Karpas-422 (cell line): ENCODE measurements around the gene NME9. TPM values are rescaled to one million over a fixed set of nuclear protein-coding genes. Genes with fewer than 3 reads are reported as not detected.
"Not testable (repeated sequence)": the region's sequence is repeated elsewhere in the genome, so short reads cannot be mapped to it uniquely, and the experiment has no call there.

ENCODE experiments used
- DNase-seq: peaks from one replicate; pipeline ENCODE4 v3.0.0-alpha.2; 2015
- H2AFZ ChIP-seq: fragments of 200-600 bp; sonication (generic); 2 replicates; pipeline ENCODE4 v1.6.1; 2014; ENCODE audit warnings: antibody characterized with exemption, low read length, mixed read lengths
- H3K27ac ChIP-seq: fragments of 200-600 bp; sonication (generic); 2 replicates; pipeline ENCODE4 v1.5.1; 2014; ENCODE audit warnings: mild to moderate bottlenecking, low read length, moderate library complexity
- H3K27me3 ChIP-seq: fragments of 200-600 bp; sonication (generic); 2 replicates; pipeline ENCODE4 v1.6.1; 2014; ENCODE audit warnings: low read length, mixed read lengths
- H3K36me3 ChIP-seq: fragments of 200-600 bp; sonication (generic); 2 replicates; pipeline ENCODE4 v1.6.1; 2014; ENCODE audit warnings: low read length, mixed read lengths; ENCODE audit not compliant: insufficient read depth
- H3K4me1 ChIP-seq: fragments of 200-600 bp; sonication (generic); 2 replicates; pipeline ENCODE4 v1.6.1; 2014; ENCODE audit warnings: mild to moderate bottlenecking, low read length, mixed read lengths
- H3K4me2 ChIP-seq: fragments of 200-600 bp; sonication (generic); 2 replicates; pipeline ENCODE4 v1.6.1; 2014; ENCODE audit warnings: low read length, low read depth, mild to moderate bottlenecking; ENCODE audit not compliant: poor library complexity, severe bottlenecking
- H3K4me3 ChIP-seq: fragments of 200-600 bp; sonication (generic); 2 replicates; pipeline ENCODE4 v1.5.1; 2014; ENCODE audit warnings: mild to moderate bottlenecking, antibody characterized with exemption, low read length, mixed read lengths
- H3K79me2 ChIP-seq: fragments of 200-600 bp; sonication (generic); 2 replicates; pipeline ENCODE4 v1.6.1; 2014; ENCODE audit warnings: mild to moderate bottlenecking, low read length, mixed read lengths
- H3K9ac ChIP-seq: fragments of 200-600 bp; sonication (generic); 2 replicates; pipeline ENCODE4 v1.6.0; 2014; ENCODE audit warnings: low read length
- H3K9me2 ChIP-seq: fragments of 200-600 bp; sonication (generic), shearing (Covaris generic); replicated peaks from 2 replicates; pipeline ENCODE4 v1.6.0; 2014; ENCODE audit warnings: mild to moderate bottlenecking, low read length, moderate library complexity; ENCODE audit not compliant: insufficient read depth
- H3K9me3 ChIP-seq: fragments of 300-700, 200-600 bp; sonication (generic); 2 replicates; pipeline ENCODE4 v1.6.1; 2014; ENCODE audit warnings: low read length, mixed read lengths
- H4K20me1 ChIP-seq: fragments of 200-600 bp; sonication (generic); 2 replicates; pipeline ENCODE4 v1.6.1; 2014; ENCODE audit warnings: mild to moderate bottlenecking, antibody characterized with exemption, low read length, low read depth; ENCODE audit not compliant: insufficient read depth
- total RNA-seq: library from RNA; depleted of rRNA; stranded (reverse); fragments of >200 nt; shearing (Covaris generic); gene quantifications from 2 replicates; pipeline ENCODE4 v1.2.3, GENCODE V29; 2014; ENCODE audit warnings: low replicate concordance; rRNA removed

NME9 gene
- not detected in 2 replicates for total RNA-seq

- Histone ChIP-seq H3K79me2 (no peaks in the 10 kb centered on the region), H2AFZ (peak within 1 kb of the TSS; percentile 58; the same call in 1 of the 2 replicates), H4K20me1 (no peaks in the 10 kb centered on the region), H3K27me3 (no peaks in the 10 kb centered on the region), H3K4me2 (peak within 1 kb of the TSS; percentile 83), H3K9ac (peak within 1 kb of the TSS; percentile 62), H3K9me2 (no peaks in the 10 kb centered on the region), H3K4me3 (peak within 1 kb of the TSS; percentile 70), H3K9me3 (no peaks in the 10 kb centered on the region), H3K36me3 (no peaks in the 10 kb centered on the region), H3K4me1 (peaks cover 17% of the 10 kb centered on the region), H3K27ac (no peak within 1 kb of the TSS)
- peak; percentile 88 for DNase-seq
Measured at GRCh38 chr3:138329127-138329983, at the start of gene NME9. NME9 (minus strand) TSS chr3:138329851; CDS start chr3:138329335, 516 bp downstream.

- H3K9ac ChIP-seq = no peak overlapping the region
- H3K27me3 ChIP-seq = 0 out of 2 replicates have a peak, but pooled peaks cover 2% of the 10 kb centered on the region
- H3K9me2 ChIP-seq = no peaks in the 10 kb centered on the region
- H3K9me3 ChIP-seq = no peaks in the 10 kb centered on the region
- no peak for DNase-seq
- H3K4me2 ChIP-seq = no peak overlapping the region
- no peak overlapping the region for H3K4me3 ChIP-seq
- H2AFZ ChIP-seq = no peak overlapping the region
- no peak overlapping the region for H3K27ac ChIP-seq
- H3K79me2 ChIP-seq = no peaks in the 10 kb centered on the region
- H3K36me3 ChIP-seq = no peaks in the 10 kb centered on the region
- no peaks in the 10 kb centered on the region for H3K4me1 ChIP-seq
- no peaks in the 10 kb centered on the region for H4K20me1 ChIP-seq
Measured at GRCh38 chr3:138378990-138379389, 49.3 kb upstream of the NME9 start.

GRCh38 chr3:138378331-138378730 is 48.7 kb upstream of the NME9 start:
- Histone ChIP-seq H3K9me2 (no peaks in the 10 kb centered on the region), H3K4me3 (no peak overlapping the region), H3K27me3 (0 out of 2 replicates have a peak, but pooled peaks cover 2% of the 10 kb centered on the region), H3K27ac (no peak overlapping the region), H3K79me2 (no peaks in the 10 kb centered on the region), H3K9me3 (no peaks in the 10 kb centered on the region), H3K4me1 (no peaks in the 10 kb centered on the region), H3K4me2 (no peak overlapping the region), H4K20me1 (no peaks in the 10 kb centered on the region), H3K9ac (no peak overlapping the region), H2AFZ (no peak overlapping the region), H3K36me3 (no peaks in the 10 kb centered on the region)
- no peak for DNase-seq

- H3K4me1 ChIP-seq = no peaks in the 10 kb centered on the region
- H2AFZ ChIP-seq = no peak overlapping the region
- no peak overlapping the region for H3K4me2 ChIP-seq
- no peak overlapping the region for H3K4me3 ChIP-seq
- no peak overlapping the region for H3K9ac ChIP-seq
- H3K27me3 ChIP-seq = 0 out of 2 replicates have a peak, but pooled peaks cover 2% of the 10 kb centered on the region
- DNase-seq = no peak
- no peaks in the 10 kb centered on the region for H3K9me3 ChIP-seq
- no peaks in the 10 kb centered on the region for H3K36me3 ChIP-seq
- H3K27ac ChIP-seq = no peak overlapping the region
- no peaks in the 10 kb centered on the region for H3K9me2 ChIP-seq
- H4K20me1 ChIP-seq = no peaks in the 10 kb centered on the region
- no peaks in the 10 kb centered on the region for H3K79me2 ChIP-seq
Measured at GRCh38 chr3:138377804-138378203, 48.2 kb upstream of the NME9 start.

GRCh38 chr3:138377212-138377611 is 47.6 kb upstream of the NME9 start:
- not testable (repeated sequence) for H3K9ac ChIP-seq, H3K36me3 ChIP-seq, H3K27me3 ChIP-seq

GRCh38 chr3:138376663-138377062 is 47.0 kb upstream of the NME9 start:
- no peak overlapping the region for H3K4me3 ChIP-seq
- no peak overlapping the region for H3K27ac ChIP-seq
- no peaks in the 10 kb centered on the region for H3K4me1 ChIP-seq
- no peaks in the 10 kb centered on the region for H3K9me2 ChIP-seq
- DNase-seq = no peak
- no peaks in the 10 kb centered on the region for H4K20me1 ChIP-seq
- 0 out of 2 replicates have a peak, but pooled peaks cover 2% of the 10 kb centered on the region for H3K27me3 ChIP-seq
- H2AFZ ChIP-seq = no peak overlapping the region
- no peaks in the 10 kb centered on the region for H3K36me3 ChIP-seq
- no peak overlapping the region for H3K9ac ChIP-seq
- H3K79me2 ChIP-seq = no peaks in the 10 kb centered on the region
- H3K9me3 ChIP-seq = no peaks in the 10 kb centered on the region
- H3K4me2 ChIP-seq = no peak overlapping the region

More at GRCh38 chr3:138377212-138377611, 47.6 kb upstream of the NME9 start:
- H2AFZ ChIP-seq, H3K9me3 ChIP-seq, DNase-seq, H3K9me2 ChIP-seq, H3K79me2 ChIP-seq, H3K4me3 ChIP-seq, H3K4me1 ChIP-seq, H3K4me2 ChIP-seq, H3K27ac ChIP-seq, H4K20me1 ChIP-seq: not testable (repeated sequence)

GRCh38 chr3:138375447-138375846 is 45.8 kb upstream of the NME9 start:
- H4K20me1 ChIP-seq = no peaks in the 10 kb centered on the region
- H3K79me2 ChIP-seq = no peaks in the 10 kb centered on the region
- no peak overlapping the region for H3K27ac ChIP-seq
- no peak for DNase-seq
- no peaks in the 10 kb centered on the region for H3K9me2 ChIP-seq
- H3K9ac ChIP-seq = no peak overlapping the region
- H3K27me3 ChIP-seq = 0 out of 2 replicates have a peak, but pooled peaks cover 2% of the 10 kb centered on the region
- no peak overlapping the region for H2AFZ ChIP-seq
- no peak overlapping the region for H3K4me2 ChIP-seq
- peaks cover 10% of the 10 kb centered on the region for H3K4me1 ChIP-seq
- no peak overlapping the region for H3K4me3 ChIP-seq
- H3K36me3 ChIP-seq = no peaks in the 10 kb centered on the region
- H3K9me3 ChIP-seq = no peaks in the 10 kb centered on the region

- H3K9me3 ChIP-seq = no peaks in the 10 kb centered on the region
- no peaks in the 10 kb centered on the region for H4K20me1 ChIP-seq
- no peak for DNase-seq
- H3K27me3 ChIP-seq = 0 out of 2 replicates have a peak, but pooled peaks cover 2% of the 10 kb centered on the region
- H2AFZ ChIP-seq = no peak overlapping the region
- no peaks in the 10 kb centered on the region for H3K36me3 ChIP-seq
- H3K4me1 ChIP-seq = peaks cover 10% of the 10 kb centered on the region
- no peak overlapping the region for H3K27ac ChIP-seq
- no peak overlapping the region for H3K4me3 ChIP-seq
- H3K9me2 ChIP-seq = no peaks in the 10 kb centered on the region
- H3K4me2 ChIP-seq = no peak overlapping the region
- no peak overlapping the region for H3K9ac ChIP-seq
- H3K79me2 ChIP-seq = no peaks in the 10 kb centered on the region
Measured at GRCh38 chr3:138374573-138375134, 45.0 kb upstream of the NME9 start.
